SK-N-SH treated with all-trans-retinoic acid at 6 μM for 48 hours (cell line): ENCODE results near the gene GNG13.
"Not testable (repeated sequence)": the region's sequence is repeated elsewhere in the genome, so short reads cannot be mapped to it uniquely, and the experiment has no call there.

Experiments used
- ATAC-seq: fragments of 200-7000 bp; cut with Tn5 transposase; 3 replicates; pipeline ENCODE4 v1.9.1; 2020; ENCODE audit warnings: mild to moderate bottlenecking, moderate library complexity
- ARNTL ChIP-seq: fragments of 450-650 bp; formaldehyde crosslinking; IDR thresholded peaks from 2 replicates; pipeline ENCODE4 v1.5.0; 2020; ENCODE audit warnings: low read depth, mild to moderate bottlenecking, moderate library complexity, borderline replicate concordance
- CREB5 ChIP-seq: fragments of 250-450 bp; sonication (Bioruptor Pico); IDR thresholded peaks from 2 replicates; pipeline ENCODE4 v1.5.1; 2020; ENCODE audit warnings: low read depth, mild to moderate bottlenecking, moderate library complexity
- CSDC2 ChIP-seq: fragments of 250-450 bp; sonication (Bioruptor Pico); IDR thresholded peaks from 2 replicates; pipeline ENCODE4 v1.5.0; 2020; ENCODE audit warnings: mild to moderate bottlenecking, moderate library complexity
- CSRNP3 ChIP-seq: fragments of 250-450 bp; sonication (Bioruptor Pico); IDR thresholded peaks from 2 replicates; pipeline ENCODE4 v1.5.1; 2021; ENCODE audit warnings: mild to moderate bottlenecking, moderate library complexity
- ESRRG ChIP-seq: fragments of 250-450 bp; sonication (Bioruptor Pico); IDR thresholded peaks from 2 replicates; pipeline ENCODE4 v1.6.1; 2021; ENCODE audit warnings: mild to moderate bottlenecking
- GLIS3 ChIP-seq: fragments of 250-450 bp; sonication (Bioruptor Pico); IDR thresholded peaks from 2 replicates; pipeline ENCODE4 v1.5.0; 2020; ENCODE audit warnings: mild to moderate bottlenecking, moderate library complexity
- ISL1 ChIP-seq: fragments of 250-450 bp; sonication (Bioruptor Pico); IDR thresholded peaks from 2 replicates; pipeline ENCODE4 v2.1.2; 2022; ENCODE audit warnings: mild to moderate bottlenecking, moderate library complexity
- OSR1 ChIP-seq: fragments of 250-450 bp; sonication (Bioruptor Pico); IDR thresholded peaks from 2 replicates; pipeline ENCODE4 v1.8.0; 2022; ENCODE audit warnings: moderate library complexity, mild to moderate bottlenecking, inconsistent platforms
- PPARA ChIP-seq: fragments of 250-450 bp; sonication (Bioruptor Pico); IDR thresholded peaks from 2 replicates; pipeline ENCODE4 v1.5.0; 2020; ENCODE audit warnings: mild to moderate bottlenecking, borderline replicate concordance
- RARB ChIP-seq: fragments of 250-450 bp; sonication (Bioruptor Pico); IDR thresholded peaks from 2 replicates; pipeline ENCODE4 v1.8.0; 2021; ENCODE audit warnings: mild to moderate bottlenecking, moderate library complexity
- SNAI2 ChIP-seq: fragments of 250-450 bp; sonication (Bioruptor Pico); IDR thresholded peaks from 2 replicates; pipeline ENCODE4 v1.5.0; 2020; ENCODE audit warnings: mild to moderate bottlenecking, moderate library complexity
- TCF4 ChIP-seq: fragments of 250-450 bp; sonication (Bioruptor Pico); IDR thresholded peaks from 2 replicates; pipeline ENCODE4 v1.8.0; 2021; ENCODE audit warnings: mild to moderate bottlenecking, moderate library complexity, borderline replicate concordance
- TOX ChIP-seq: fragments of 250-450 bp; sonication (Bioruptor Pico); IDR thresholded peaks from 2 replicates; pipeline ENCODE4 v1.8.0; 2021; ENCODE audit warnings: mild to moderate bottlenecking, moderate library complexity, borderline replicate concordance
- TSHZ2 ChIP-seq: fragments of 250-450 bp; sonication (Bioruptor Pico); IDR thresholded peaks from 2 replicates; pipeline ENCODE4 v1.5.0; 2020; ENCODE audit warnings: mild to moderate bottlenecking, moderate library complexity
- ZC3H10 ChIP-seq: fragments of 250-450 bp; sonication (Bioruptor Pico); IDR thresholded peaks from 2 replicates; pipeline ENCODE4 v1.5.1; 2021; ENCODE audit warnings: mild to moderate bottlenecking, moderate library complexity
- ZFP3 ChIP-seq: fragments of 250-450 bp; sonication (Bioruptor Pico); IDR thresholded peaks from 2 replicates; pipeline ENCODE4 v1.5.0; 2020; ENCODE audit warnings: mild to moderate bottlenecking, moderate library complexity
- ZFP30 ChIP-seq: fragments of 450-650 bp; formaldehyde crosslinking; IDR thresholded peaks from 2 replicates; pipeline ENCODE4 v1.5.0; 2022; ENCODE audit warnings: mild to moderate bottlenecking, moderate library complexity
- ZNF565 ChIP-seq: fragments of 450-650 bp; formaldehyde crosslinking; conservative IDR thresholded peaks from 2 replicates; pipeline ENCODE4 v1.5.0; 2020; ENCODE audit warnings: low read depth, mild to moderate bottlenecking, moderate library complexity
- ZNF70 ChIP-seq: fragments of 450-650 bp; formaldehyde crosslinking; IDR thresholded peaks from 2 replicates; pipeline ENCODE4 v1.5.0; 2020; ENCODE audit warnings: mild to moderate bottlenecking, moderate library complexity
- ZNF8 ChIP-seq: fragments of 450-650 bp; formaldehyde crosslinking; IDR thresholded peaks from 2 replicates; pipeline ENCODE4 v1.5.0; 2020; ENCODE audit warnings: mild to moderate bottlenecking, moderate library complexity
- TF ChIP-seq, protein P1 (sequence below): fragments of 250-450 bp; sonication (Bioruptor Pico); IDR thresholded peaks from 2 replicates; pipeline ENCODE4 v1.8.0; 2021; ENCODE audit warnings: low read depth, mild to moderate bottlenecking, moderate library complexity, borderline replicate concordance
- TF ChIP-seq, protein P2 (sequence below): fragments of 250-450 bp; sonication (Bioruptor Pico); IDR thresholded peaks from 2 replicates; pipeline ENCODE4 v1.8.0; 2020; ENCODE audit warnings: mild to moderate bottlenecking, moderate library complexity, borderline replicate concordance

GNG13 gene

GRCh38 chr16:776824-777223, 23.7 kb downstream of the GNG13 start:
- TF ChIP-seq GLIS3 (no peak), ARNTL (CRISPR knock-in tag) (no peak), TOX (CRISPR knock-in tag) (no peak), RARB (CRISPR knock-in tag) (no peak), TSHZ2 (CRISPR knock-in tag) (no peak), ZNF565 (no peak), SNAI2 (no peak), PPARA (CRISPR knock-in tag) (no peak), TCF4 (CRISPR knock-in tag) (no peak), CSDC2 (no peak), CREB5 (CRISPR knock-in tag) (no peak), ISL1 (CRISPR knock-in tag) (no peak), ZC3H10 (CRISPR knock-in tag) (no peak), ZNF8 (CRISPR knock-in tag) (no peak), ZFP3 (CRISPR knock-in tag) (no peak), OSR1 (CRISPR knock-in tag) (no peak)
- TF ChIP-seq, protein P1, sequence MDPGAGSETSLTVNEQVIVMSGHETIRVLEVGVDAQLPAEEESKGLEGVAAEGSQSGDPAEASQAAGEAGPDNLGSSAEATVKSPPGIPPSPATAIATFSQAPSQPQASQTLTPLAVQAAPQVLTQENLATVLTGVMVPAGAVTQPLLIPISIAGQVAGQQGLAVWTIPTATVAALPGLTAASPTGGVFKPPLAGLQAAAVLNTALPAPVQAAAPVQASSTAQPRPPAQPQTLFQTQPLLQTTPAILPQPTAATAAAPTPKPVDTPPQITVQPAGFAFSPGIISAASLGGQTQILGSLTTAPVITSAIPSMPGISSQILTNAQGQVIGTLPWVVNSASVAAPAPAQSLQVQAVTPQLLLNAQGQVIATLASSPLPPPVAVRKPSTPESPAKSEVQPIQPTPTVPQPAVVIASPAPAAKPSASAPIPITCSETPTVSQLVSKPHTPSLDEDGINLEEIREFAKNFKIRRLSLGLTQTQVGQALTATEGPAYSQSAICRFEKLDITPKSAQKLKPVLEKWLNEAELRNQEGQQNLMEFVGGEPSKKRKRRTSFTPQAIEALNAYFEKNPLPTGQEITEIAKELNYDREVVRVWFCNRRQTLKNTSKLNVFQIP (CRISPR knock-in tag): no peak
- ATAC-seq: no peak

- ATAC-seq: not testable (repeated sequence)
Observed at GRCh38 chr16:776298-776697, 24.2 kb downstream of the GNG13 start.

DNA sequence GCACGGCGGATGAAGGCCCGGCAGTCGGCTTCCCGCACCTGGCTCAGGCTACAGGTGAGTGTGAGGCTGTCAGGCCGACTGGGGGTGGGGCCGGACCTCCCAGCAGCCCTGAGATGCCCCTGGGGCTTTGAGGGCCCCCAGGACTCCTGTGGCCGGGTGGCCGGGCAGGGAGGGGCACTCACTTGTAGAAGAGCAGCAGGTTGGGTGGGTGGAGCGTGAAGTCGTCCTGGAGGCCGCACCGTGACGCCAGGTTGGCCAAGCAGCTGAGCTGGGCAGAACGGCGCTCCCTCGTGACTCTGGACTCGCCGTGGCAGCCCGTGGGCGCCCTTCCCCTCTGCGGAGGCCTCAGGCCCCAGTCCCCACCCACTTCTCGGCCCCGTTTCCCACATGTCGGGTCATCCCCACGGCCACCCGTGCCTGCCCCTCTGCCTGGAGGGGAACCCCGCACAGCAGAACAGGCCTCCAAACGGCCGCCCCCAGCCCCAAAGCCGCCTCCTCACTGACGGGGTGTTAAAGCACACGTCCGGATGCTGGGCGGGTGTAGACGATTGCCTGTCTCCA, 25.2 kb downstream of the GNG13 start:
- ATAC-seq: no peak
- TF ChIP-seq RARB (CRISPR knock-in tag): no peak
- TF ChIP-seq, protein P2, sequence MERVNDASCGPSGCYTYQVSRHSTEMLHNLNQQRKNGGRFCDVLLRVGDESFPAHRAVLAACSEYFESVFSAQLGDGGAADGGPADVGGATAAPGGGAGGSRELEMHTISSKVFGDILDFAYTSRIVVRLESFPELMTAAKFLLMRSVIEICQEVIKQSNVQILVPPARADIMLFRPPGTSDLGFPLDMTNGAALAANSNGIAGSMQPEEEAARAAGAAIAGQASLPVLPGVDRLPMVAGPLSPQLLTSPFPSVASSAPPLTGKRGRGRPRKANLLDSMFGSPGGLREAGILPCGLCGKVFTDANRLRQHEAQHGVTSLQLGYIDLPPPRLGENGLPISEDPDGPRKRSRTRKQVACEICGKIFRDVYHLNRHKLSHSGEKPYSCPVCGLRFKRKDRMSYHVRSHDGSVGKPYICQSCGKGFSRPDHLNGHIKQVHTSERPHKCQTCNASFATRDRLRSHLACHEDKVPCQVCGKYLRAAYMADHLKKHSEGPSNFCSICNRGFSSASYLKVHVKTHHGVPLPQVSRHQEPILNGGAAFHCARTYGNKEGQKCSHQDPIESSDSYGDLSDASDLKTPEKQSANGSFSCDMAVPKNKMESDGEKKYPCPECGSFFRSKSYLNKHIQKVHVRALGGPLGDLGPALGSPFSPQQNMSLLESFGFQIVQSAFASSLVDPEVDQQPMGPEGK (CRISPR knock-in tag): no peak
- no peak for TF ChIP-seq TCF4 (CRISPR knock-in tag)
- no peak for TF ChIP-seq CREB5 (CRISPR knock-in tag)
- TF ChIP-seq GLIS3: no peak
- no peak for TF ChIP-seq ZFP3 (CRISPR knock-in tag)
- no peak for TF ChIP-seq PPARA (CRISPR knock-in tag)
- TF ChIP-seq ISL1 (CRISPR knock-in tag): no peak
- no peak for TF ChIP-seq ARNTL (CRISPR knock-in tag)
- TF ChIP-seq ZFP30: no peak
- no peak for TF ChIP-seq ZNF70 (CRISPR knock-in tag)
- TF ChIP-seq, protein P1 (CRISPR knock-in tag): no peak
- no peak for TF ChIP-seq ESRRG (CRISPR knock-in tag)
- no peak for TF ChIP-seq ZC3H10 (CRISPR knock-in tag)
- TF ChIP-seq CSRNP3: no peak
